Spleen (tissue), 7 donors: ENCODE measurements around the gene ARID1A.

Experiments used
- POLR2A ChIP-seq, 3 donors: fragments of 450-650 bp; IDR thresholded peaks; one replicate each; pipeline ENCODE4 v1.5.1; 2017; ENCODE audit warnings: antibody characterized with exemption in 3 of 3, mild to moderate bottlenecking in 1 of 3
- POLR2AphosphoS5 ChIP-seq, 3 donors: sonication (generic); formaldehyde crosslinking; IDR thresholded peaks; one replicate each; pipeline ENCODE4 v1.5.1; 2017; ENCODE audit warnings: antibody characterized with exemption in 3 of 3
- TF ChIP-seq, protein P1 (sequence below), 11 experiments: fragments of 200-600 bp in 7 of 11; fragments of 450-650 bp in 4 of 11; sonication (generic) in 4 of 11; IDR thresholded peaks in 8 of 11; conservative IDR thresholded peaks in 3 of 11; 1 replicate in 7 of 11; 2 replicates in 4 of 11; pipeline versions ENCODE4 v1.4.0 to v1.8.0; 2016 to 2021; ENCODE audit warnings: antibody characterized with exemption in 11 of 11, inconsistent platforms in 4 of 11, mild to moderate bottlenecking in 1 of 11
- donor health status: DM: no; HTN: no; CAD: no; lungs with moderate emphysema.
- donor health status: DM: no; HTN: no; CAD: no.
- donor health status: DM: no; HTN: no; CAD: no.

DNA sequence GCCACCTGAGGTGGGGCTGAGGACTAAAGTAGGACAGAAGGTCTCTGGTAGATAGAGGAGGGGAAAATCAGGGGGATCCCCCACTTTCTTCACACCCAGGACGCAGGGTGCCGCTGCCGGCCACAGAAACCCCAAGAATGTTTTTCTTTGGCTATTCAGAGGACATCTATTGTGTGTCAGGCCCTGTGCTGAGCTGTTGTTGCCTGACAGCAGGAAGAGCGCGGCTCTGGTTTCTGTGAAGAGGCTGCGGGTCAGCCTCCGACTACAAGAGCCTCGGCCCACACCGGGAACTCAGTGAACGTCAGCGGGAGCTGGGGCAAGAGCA lies 91.5 kb downstream of the ARID1A start:
- TF ChIP-seq POLR2A (IDR thresholded peaks at IDR 0.05) = no peak
- TF ChIP-seq, protein P1, sequence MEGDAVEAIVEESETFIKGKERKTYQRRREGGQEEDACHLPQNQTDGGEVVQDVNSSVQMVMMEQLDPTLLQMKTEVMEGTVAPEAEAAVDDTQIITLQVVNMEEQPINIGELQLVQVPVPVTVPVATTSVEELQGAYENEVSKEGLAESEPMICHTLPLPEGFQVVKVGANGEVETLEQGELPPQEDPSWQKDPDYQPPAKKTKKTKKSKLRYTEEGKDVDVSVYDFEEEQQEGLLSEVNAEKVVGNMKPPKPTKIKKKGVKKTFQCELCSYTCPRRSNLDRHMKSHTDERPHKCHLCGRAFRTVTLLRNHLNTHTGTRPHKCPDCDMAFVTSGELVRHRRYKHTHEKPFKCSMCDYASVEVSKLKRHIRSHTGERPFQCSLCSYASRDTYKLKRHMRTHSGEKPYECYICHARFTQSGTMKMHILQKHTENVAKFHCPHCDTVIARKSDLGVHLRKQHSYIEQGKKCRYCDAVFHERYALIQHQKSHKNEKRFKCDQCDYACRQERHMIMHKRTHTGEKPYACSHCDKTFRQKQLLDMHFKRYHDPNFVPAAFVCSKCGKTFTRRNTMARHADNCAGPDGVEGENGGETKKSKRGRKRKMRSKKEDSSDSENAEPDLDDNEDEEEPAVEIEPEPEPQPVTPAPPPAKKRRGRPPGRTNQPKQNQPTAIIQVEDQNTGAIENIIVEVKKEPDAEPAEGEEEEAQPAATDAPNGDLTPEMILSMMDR (IDR thresholded peaks at IDR 0.05 in 8 of 11, conservative IDR thresholded peaks at IDR 0.05 in 3 of 11) = no peak
- no peak for TF ChIP-seq POLR2AphosphoS5 (IDR thresholded peaks at IDR 0.05)
